ENCODE results near the gene PCDH20. TPM values are rescaled to one million over a fixed set of nuclear protein-coding genes. Genes with fewer than 3 reads are reported as not detected.

The PCDH20 gene
- total RNA-seq, 5 donors from 2014 or later (not counting 1 experiment from before 2014, with no cell fraction given) = not detected

GRCh38 chr13:61362522-61362921 lies 53.1 kb downstream of the PCDH20 start:
- DNase-seq (no peak), ATAC-seq (replicated peaks in 1 of 4) (no peak)
- Histone ChIP-seq H3K4me1 (ENCODE audit: control insufficient read depth in 1 of 2, extremely low read depth in 1 of 2, insufficient read depth in 2 of 2, low read length in 2 of 2) (no peaks in the 10 kb centered on the region), H3K9me3 (peaks cover 2% of the 10 kb centered on the region), H3K4me3 (ENCODE audit: control insufficient read depth in 1 of 2, extremely low read depth in 1 of 2, low read length in 1 of 2) (no peak overlapping the region), H3K36me3 (ENCODE audit: control insufficient read depth in 2 of 2, extremely low read depth in 1 of 2, insufficient read depth in 1 of 2, low read length in 1 of 2) (no peaks in the 10 kb centered on the region), H3K27ac (ENCODE audit: low read length) (no peak overlapping the region), H3K27me3 (replicated peaks in 1 of 2; ENCODE audit: control insufficient read depth in 2 of 2, extremely low read depth in 1 of 2, insufficient read depth in 2 of 2, low read length in 1 of 2) (no peaks in the 10 kb centered on the region)
- Mint-ChIP-seq H3K4me1 (no peaks in the 10 kb centered on the region), H3K27me3 (no peaks in the 10 kb centered on the region), H3K9me3 (peaks cover 14 to 25% (median 15%) of the 10 kb centered on the region in 3 donors), H3K27ac (no peak overlapping the region), H3K36me3 (no peaks in the 10 kb centered on the region), H3K4me3 (no peak overlapping the region)
- ChIA-PET CTCF (no interaction called here), POLR2A (no interaction called here)
